Measurements from ENCODE around the gene ADAMTS17.

Gene ADAMTS17

DNA sequence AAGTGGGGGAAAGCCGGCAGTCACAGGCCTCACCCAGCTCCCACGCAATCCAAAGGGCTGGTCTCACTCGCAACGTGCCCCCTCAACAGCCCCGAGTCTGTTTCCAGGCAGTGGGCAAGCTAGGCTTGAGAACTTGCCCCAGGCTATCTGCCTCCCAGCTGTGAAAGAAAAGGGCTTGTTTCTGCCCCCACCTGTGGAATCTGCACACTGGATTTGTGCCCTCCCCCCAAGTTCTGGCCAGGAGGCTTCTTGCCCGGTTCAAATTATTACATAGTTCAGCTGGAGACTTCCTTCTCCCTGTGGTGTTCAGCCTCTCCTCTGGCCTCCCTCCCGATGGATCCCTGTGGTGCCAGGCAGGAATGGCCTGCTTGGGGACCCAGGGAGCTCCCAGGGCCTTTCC lies 324.6 kb downstream of the ADAMTS17 start:
- no peaks in the 10 kb centered on the region for H3K9me3 ChIP-seq (ENCODE audit: insufficient read depth, low read depth, low read length)
- no peaks in the 10 kb centered on the region for H3K4me1 ChIP-seq (ENCODE audit: insufficient read depth, low read length, poor library complexity, severe bottlenecking)
- H3K27me3 ChIP-seq (ENCODE audit: insufficient read depth, low read length, poor library complexity, severe bottlenecking), result no peaks in the 10 kb centered on the region
- no peak overlapping the region for H3K4me3 ChIP-seq (ENCODE audit: low read length, poor library complexity, severe bottlenecking)
- H4K20me1 ChIP-seq (ENCODE audit: insufficient read depth, low read length, poor library complexity, severe bottlenecking), result no peaks in the 10 kb centered on the region
- H3K36me3 ChIP-seq (ENCODE audit: insufficient read depth, low read length), result no peaks in the 10 kb centered on the region
- H3K9ac ChIP-seq (ENCODE audit: low read depth, low read length, poor library complexity, severe bottlenecking), result no peak overlapping the region
- H3K4me2 ChIP-seq (ENCODE audit: low read depth, low read length, poor library complexity, severe bottlenecking), result no peak overlapping the region
- no peaks in the 10 kb centered on the region for H3K9me2 ChIP-seq (replicated peaks; ENCODE audit: low read depth, low read length)
- no peaks in the 10 kb centered on the region for H3K79me2 ChIP-seq (ENCODE audit: insufficient read depth, low read length)
- H3F3A ChIP-seq (ENCODE audit: low read depth), result no peaks in the 10 kb centered on the region
- H2AFZ ChIP-seq (ENCODE audit: low read length), result no peak overlapping the region
- no peak for TF ChIP-seq EZH2phosphoT487 (IDR thresholded peaks at IDR 0.05; ENCODE audit: borderline replicate concordance)
- TF ChIP-seq, protein P1, sequence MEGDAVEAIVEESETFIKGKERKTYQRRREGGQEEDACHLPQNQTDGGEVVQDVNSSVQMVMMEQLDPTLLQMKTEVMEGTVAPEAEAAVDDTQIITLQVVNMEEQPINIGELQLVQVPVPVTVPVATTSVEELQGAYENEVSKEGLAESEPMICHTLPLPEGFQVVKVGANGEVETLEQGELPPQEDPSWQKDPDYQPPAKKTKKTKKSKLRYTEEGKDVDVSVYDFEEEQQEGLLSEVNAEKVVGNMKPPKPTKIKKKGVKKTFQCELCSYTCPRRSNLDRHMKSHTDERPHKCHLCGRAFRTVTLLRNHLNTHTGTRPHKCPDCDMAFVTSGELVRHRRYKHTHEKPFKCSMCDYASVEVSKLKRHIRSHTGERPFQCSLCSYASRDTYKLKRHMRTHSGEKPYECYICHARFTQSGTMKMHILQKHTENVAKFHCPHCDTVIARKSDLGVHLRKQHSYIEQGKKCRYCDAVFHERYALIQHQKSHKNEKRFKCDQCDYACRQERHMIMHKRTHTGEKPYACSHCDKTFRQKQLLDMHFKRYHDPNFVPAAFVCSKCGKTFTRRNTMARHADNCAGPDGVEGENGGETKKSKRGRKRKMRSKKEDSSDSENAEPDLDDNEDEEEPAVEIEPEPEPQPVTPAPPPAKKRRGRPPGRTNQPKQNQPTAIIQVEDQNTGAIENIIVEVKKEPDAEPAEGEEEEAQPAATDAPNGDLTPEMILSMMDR (conservative IDR thresholded peaks at IDR 0.05; ENCODE audit: low read length), result no peak

DNA sequence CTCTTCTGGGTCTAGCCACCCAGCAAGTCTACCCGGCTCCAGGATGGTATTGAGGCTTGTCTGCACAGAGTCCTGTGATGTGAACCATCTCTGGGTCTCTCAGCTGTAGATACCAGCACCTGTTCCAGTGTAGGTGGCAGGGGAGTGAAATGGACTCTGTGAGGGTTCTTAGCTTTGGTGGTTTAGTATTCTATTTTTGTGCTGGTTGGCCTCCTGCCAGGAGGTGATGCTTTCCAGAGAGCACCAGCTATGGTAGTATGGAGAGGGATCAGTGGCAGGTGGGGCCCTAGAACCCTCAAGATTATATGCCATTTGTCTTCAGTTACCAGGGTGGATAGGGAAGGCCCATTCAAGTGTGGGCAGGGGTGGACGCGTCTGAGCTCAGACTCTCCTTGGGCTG lies 325.1 kb downstream of the ADAMTS17 start:
- H3K9me3 ChIP-seq (ENCODE audit: insufficient read depth, low read depth, low read length), result no peaks in the 10 kb centered on the region
- TF ChIP-seq, protein P1 (conservative IDR thresholded peaks at IDR 0.05; ENCODE audit: low read length), result no peak
- TF ChIP-seq EZH2phosphoT487 (IDR thresholded peaks at IDR 0.05; ENCODE audit: borderline replicate concordance), result no peak
- no peak overlapping the region for H3K4me3 ChIP-seq (ENCODE audit: low read length, poor library complexity, severe bottlenecking)
- H3K9ac ChIP-seq (ENCODE audit: low read depth, low read length, poor library complexity, severe bottlenecking), result no peak overlapping the region
- H3K4me1 ChIP-seq (ENCODE audit: insufficient read depth, low read length, poor library complexity, severe bottlenecking), result no peaks in the 10 kb centered on the region
- no peaks in the 10 kb centered on the region for H3K27me3 ChIP-seq (ENCODE audit: insufficient read depth, low read length, poor library complexity, severe bottlenecking)
- H3K36me3 ChIP-seq (ENCODE audit: insufficient read depth, low read length), result no peaks in the 10 kb centered on the region
- no peaks in the 10 kb centered on the region for H3K79me2 ChIP-seq (ENCODE audit: insufficient read depth, low read length)
- H2AFZ ChIP-seq (ENCODE audit: low read length), result no peak overlapping the region
- no peaks in the 10 kb centered on the region for H3F3A ChIP-seq (ENCODE audit: low read depth)
- H3K4me2 ChIP-seq (ENCODE audit: low read depth, low read length, poor library complexity, severe bottlenecking), result no peak overlapping the region
- no peaks in the 10 kb centered on the region for H3K9me2 ChIP-seq (replicated peaks; ENCODE audit: low read depth, low read length)
- no peaks in the 10 kb centered on the region for H4K20me1 ChIP-seq (ENCODE audit: insufficient read depth, low read length, poor library complexity, severe bottlenecking)

DNA sequence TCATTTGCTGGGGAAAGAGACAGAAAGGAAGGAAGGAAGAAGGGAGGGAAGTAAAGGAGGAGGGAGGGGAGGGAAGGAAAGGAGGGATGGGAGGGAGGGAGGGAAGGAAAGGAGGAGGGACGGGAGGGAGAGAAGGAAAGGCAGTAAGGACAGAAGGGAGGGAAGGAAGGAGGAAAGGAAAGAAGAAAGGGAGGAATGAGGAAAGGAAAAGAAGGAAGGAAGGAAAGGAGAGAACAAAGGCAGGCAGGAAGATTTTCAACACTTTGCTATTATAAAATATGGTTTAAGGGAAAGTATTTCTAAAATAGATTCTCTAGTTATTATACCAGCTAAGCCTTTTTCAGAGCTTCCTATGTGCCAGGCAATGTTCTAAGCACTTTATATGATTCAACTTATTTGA lies 330.5 kb downstream of the ADAMTS17 start:
- Histone ChIP-seq H3K36me3 (ENCODE audit: insufficient read depth, low read length) (no peaks in the 10 kb centered on the region), H4K20me1 (ENCODE audit: insufficient read depth, low read length, poor library complexity, severe bottlenecking) (no peaks in the 10 kb centered on the region), H2AFZ (ENCODE audit: low read length) (no peak overlapping the region), H3K9me3 (ENCODE audit: insufficient read depth, low read depth, low read length) (no peaks in the 10 kb centered on the region), H3K4me3 (ENCODE audit: low read length, poor library complexity, severe bottlenecking) (no peak overlapping the region), H3K79me2 (ENCODE audit: insufficient read depth, low read length) (no peaks in the 10 kb centered on the region), H3F3A (ENCODE audit: low read depth) (no peaks in the 10 kb centered on the region), H3K9ac (ENCODE audit: low read depth, low read length, poor library complexity, severe bottlenecking) (no peak overlapping the region), H3K4me2 (ENCODE audit: low read depth, low read length, poor library complexity, severe bottlenecking) (no peak overlapping the region), H3K9me2 (replicated peaks; ENCODE audit: low read depth, low read length) (no peaks in the 10 kb centered on the region), H3K4me1 (ENCODE audit: insufficient read depth, low read length, poor library complexity, severe bottlenecking) (no peaks in the 10 kb centered on the region), H3K27me3 (ENCODE audit: insufficient read depth, low read length, poor library complexity, severe bottlenecking) (no peaks in the 10 kb centered on the region)
- TF ChIP-seq, protein P1 (conservative IDR thresholded peaks at IDR 0.05; ENCODE audit: low read length), result no peak
- TF ChIP-seq EZH2phosphoT487 (IDR thresholded peaks at IDR 0.05; ENCODE audit: borderline replicate concordance), result no peak
